ENCODE data around the gene IKZF3.
"Not testable (repeated sequence)": the region's sequence is repeated elsewhere in the genome, so short reads cannot be mapped to it uniquely, and the experiment has no call there.

The IKZF3 gene

DNA sequence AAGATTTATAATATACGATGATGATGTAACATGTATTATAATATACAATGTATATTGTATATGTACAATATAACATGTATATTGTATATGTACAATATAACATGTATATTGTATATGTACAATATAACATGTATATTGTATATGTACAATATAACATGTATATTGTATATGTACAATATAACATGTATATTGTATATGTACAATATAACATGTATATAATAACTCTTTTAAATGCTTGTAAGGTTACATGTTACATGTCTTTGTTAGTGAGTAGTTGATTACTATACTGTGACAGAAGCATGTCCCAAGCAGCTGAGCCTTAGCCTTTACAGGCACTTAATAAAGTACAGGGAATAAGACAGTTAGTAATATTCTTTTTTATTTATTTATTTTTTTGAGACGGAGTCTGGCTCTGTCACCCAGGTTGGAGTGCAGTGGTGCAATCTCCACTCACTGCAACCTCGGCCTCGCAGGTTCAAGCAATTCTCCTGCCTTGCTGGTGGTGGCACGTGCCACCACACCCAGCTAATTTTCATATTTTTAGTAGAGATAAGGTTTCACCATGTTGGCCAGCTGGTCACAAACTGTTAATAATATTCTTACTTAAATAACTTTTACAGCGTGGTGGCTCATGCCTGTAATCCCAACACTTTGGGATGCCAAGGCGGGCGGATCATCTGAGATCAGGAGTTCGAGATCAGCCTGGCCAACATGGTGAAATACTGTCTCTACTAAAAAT, 8.0 kb downstream of the IKZF3 start:
- DNase-seq (ENCODE audit: low read depth in 3 of 3) = not testable (repeated sequence)

DNA sequence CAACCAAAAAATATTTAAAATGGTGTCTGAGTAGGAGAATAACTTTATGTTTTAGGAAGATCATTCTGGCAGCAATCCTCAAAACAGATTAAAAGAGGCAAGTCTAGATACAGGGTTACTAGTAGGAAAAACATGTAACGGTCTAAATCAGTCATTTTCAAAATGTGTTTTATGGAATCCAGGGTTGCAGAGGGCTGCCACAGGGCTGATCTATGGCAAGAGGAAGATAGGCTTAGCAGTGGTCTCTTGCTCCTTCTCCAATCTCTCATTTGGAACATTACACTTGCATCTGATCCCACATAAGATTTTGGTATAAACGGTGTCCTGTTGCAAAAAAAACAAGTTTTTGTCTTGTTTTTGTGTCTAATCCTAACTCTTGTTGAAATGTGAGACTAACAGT, 9.2 kb downstream of the IKZF3 start:
- no peak for DNase-seq (ENCODE audit: low read depth in 3 of 3)

DNA sequence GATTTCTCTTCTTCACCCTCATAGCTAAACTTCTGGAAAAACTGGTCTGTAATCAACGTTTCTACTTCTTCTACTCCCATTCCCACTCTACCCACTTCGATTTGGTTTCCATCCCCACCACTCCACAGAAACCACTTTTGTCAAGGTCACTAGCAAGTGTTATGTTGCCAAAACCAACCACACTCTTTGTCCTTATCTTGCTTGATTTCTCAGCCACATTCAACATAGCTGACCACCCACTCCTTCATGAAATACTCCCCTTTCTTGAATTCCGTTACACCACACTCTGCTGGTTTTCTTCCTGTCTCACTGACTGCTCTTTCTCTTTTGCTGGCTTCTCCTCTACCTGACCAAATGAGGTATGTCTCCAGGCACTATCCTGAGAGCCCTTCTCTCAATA, 11.9 kb downstream of the IKZF3 start:
- no peak for DNase-seq (ENCODE audit: low read depth in 3 of 3)

DNA sequence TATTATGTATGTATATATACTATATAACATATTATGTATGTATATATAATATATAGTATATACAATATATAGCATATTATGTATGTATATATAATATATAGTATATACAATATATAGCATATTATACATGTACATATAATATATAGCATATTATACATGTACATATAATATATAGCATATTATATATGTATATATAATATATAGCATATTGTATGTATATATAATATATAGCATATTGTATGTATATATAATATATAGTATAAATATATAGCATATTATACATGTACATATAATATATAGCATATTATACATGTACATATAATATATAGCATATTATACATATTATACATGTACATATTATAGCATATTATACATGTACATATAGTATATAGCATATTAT, 13.9 kb downstream of the IKZF3 start:
- not testable (repeated sequence) for DNase-seq (ENCODE audit: low read depth in 3 of 3)

DNA sequence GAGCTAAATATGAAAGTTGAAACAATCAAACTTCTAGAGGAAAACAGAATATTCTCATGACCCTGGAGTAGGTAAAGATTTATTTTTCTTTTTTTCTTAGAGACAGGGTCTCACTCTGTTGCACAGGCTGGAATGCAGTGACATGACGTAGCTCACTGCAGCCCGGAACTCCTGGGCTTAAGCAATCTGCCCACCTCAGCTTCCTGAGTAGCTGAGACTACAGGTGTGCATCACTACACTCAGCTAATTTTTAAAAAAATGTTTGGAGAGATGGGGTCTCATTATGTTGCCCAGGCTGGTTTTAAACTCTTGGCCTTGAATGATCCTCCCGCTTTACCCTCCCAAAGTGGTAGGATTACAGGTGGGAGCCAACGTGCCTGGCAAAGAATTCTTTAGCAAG, 15.5 kb downstream of the IKZF3 start:
- no peak for DNase-seq (ENCODE audit: low read depth in 3 of 3)

DNA sequence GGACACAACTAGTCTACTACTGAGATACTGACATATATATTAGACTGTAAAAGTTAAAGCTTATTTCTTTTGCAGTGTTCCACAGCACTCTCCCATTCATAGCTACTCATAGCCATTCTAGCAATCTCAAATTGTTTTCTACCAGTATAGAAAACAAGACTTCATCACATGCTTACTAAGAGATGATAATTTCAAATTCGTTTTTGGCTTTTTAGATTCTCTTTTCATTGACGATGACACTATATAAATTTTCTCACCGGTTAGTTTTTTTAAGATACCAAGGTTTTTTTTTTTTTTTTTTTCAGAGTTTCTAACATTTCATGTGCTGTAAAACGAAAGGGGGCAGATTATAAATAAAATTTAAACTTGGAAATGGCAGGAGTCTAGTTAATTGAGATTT, 17.9 kb downstream of the IKZF3 start:
- no peak for DNase-seq (ENCODE audit: low read depth in 3 of 3)

DNA sequence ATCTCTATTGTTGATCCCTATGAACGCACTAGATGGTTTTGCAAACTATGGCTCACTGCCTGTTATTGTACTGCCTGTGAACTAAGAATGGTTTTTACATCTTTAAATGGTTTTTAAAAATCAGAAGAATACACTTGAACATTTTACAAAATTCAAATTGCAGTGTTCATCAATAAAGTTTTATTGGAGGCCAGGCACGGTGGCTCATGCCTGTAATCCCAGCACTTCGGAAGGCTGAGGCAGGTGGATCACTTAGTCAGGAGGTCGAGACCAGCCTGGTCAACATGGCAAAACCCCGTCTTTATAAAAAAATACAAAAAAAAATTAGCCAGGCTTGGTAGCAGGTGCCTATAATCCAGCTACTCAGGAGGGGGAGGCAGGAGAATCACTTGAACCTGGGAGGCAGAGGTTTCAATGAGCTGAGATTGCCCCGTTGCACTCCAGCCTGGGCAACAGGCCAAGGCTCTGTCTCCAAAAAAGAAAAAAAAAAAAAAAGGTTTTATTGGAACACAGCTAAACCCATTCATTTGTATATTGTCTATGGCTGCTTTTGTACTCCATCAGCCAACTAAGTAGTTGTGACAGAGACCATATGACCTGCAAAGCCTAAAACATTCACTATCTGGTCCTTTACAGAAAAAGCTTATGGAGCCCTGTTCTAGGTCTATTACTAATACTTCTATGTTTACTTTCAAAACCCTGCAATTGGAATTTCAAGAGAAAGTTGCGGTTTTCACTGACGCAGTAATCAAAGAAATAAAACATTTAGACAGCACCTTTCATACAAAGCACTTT, 18.9 kb downstream of the IKZF3 start:
- DNase-seq (ENCODE audit: low read depth in 3 of 3) = no peak

DNA sequence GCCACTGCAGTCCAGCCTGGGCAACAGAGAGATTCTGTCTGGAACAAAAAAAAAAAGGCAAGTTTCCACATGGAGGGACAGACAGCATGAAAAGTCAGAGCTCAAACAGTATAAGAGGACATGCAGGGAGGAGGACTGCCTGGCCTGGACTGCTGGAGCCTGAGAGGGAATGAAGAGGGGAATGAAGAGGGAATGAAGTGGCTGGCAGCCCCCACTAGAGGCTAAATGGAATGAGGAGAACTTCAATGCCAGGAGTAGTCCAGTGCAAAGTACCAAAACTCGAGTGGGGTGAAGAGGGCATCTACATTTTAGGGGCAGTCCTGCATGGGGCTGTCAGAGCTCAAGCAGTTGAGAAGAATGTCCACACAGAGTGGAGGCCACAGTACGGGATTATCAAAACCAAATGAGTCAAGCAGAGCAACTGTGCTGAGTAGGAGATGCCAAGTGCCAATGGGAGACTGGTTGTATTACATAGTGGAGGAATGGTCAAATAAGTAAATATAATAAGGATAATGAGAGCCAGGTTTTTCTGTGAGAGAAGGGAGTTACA, 22.9 kb downstream of the IKZF3 start:
- DNase-seq (ENCODE audit: low read depth in 3 of 3) = no peak

DNA sequence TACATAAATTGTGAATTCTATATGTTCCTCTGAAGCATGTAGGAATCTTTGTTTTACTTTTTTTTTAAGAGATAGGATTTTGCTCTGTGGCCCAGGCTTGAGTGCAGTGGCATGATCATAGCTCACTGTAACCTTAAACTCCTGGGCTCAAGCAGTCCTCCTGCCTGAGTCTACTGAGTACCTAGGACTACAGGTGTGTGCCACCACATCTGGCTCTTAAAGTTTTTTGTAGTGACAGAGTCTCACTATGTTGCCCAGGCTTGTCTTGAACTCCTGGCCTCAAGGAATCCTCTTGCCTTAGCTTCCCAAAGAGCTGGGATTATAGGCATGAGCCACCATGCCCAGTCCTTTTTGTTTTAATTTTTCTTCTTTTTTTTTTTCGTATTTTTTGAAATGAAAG, 25.3 kb downstream of the IKZF3 start:
- DNase-seq (ENCODE audit: low read depth in 3 of 3) = no peak

DNA sequence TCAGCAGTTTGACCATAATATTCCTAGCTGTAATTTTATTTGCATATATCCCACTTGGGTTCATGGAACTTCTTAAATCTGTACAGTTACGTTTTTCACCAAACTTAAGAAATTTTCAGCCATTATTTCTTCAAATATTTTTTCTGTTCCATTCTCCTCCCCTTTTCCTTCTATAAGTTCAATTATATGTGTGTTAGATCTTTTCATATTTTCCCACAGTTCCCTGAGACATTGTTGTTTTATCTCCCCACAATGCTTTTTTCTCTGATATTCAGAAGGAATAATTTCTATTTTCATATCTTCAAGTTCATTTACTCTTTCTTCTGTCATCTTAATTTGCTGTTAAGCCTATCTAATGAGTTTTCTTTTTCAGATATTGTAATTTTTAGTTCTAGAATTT, 26.1 kb downstream of the IKZF3 start:
- no peak for DNase-seq (ENCODE audit: low read depth in 3 of 3)

DNA sequence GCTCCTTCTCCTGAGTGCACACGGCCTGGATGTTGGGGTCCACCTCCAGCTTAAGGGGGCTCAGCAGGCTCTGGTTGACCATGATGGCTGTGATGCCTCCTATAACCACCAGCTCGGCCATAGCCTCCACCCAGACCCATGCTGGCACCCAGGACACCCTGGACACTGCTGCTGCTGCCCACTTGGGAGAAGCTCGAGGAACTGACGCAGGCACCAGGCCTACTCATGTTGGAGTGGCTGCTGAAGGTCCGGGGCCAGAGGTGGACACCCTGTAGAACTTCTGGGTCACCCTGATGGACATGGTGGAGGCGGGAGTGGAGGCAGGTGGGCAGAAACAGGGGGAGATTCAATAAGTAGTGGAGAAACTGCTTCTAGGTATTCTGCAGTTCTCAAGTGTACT, 28.0 kb downstream of the IKZF3 start:
- no peak for DNase-seq (ENCODE audit: low read depth in 3 of 3)

DNA sequence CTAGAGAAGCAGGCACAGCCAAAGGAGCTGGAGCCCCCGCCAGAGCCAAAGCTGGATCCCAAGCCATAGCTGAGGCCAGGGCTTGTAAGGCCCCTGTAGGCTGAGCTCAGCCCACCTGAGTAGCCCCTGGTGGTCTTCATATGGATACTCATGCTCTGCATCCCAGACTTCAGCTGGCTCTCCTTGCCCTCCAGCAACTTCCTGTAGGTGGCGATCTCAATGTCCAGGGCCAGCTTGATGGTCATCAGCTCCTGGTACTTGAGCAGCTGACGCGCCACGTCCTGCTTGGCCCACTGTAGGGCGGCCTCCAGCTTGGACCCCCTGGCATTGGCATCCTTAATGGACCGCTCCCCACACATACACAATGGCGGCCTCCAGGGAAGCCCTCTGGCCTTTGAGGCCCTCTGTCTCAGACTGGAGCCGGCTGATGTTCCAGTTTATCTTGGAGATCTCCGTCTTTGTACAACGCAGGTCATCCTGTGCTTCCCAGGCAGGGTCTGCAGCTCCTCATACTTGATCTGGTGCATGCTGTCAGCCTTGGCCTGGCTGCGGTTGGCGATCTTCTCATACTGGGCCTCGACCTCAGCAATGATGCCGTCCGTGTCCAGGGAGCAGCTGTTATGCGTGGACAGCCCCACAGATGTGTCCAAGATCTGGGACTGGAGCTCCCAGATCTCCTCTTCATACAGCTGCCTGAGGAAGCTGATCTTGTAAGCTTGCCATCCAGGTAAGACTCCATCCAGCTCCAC, 28.9 kb downstream of the IKZF3 start:
- DNase-seq (ENCODE audit: low read depth in 3 of 3) = no peak

DNA sequence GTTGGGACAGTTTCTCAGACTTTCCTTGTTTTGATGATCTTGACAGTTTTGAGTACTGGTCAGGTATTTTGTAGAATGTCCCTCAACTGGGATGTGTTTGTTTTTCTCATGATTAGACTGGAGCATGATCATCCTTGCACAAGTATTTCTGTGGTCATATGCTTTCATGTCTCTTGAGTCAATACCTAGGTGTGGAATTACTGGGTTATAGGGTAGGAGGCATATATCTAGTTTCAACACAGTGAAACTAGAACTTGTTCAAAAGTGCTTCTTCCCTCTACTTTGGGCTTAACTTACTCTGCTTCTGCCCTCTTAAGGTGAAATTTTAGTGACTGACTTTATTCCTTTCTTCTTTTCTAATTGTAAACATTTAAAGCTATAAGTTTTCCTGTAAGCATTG, 30.1 kb downstream of the IKZF3 start:
- no peak for DNase-seq (ENCODE audit: low read depth in 3 of 3)

DNA sequence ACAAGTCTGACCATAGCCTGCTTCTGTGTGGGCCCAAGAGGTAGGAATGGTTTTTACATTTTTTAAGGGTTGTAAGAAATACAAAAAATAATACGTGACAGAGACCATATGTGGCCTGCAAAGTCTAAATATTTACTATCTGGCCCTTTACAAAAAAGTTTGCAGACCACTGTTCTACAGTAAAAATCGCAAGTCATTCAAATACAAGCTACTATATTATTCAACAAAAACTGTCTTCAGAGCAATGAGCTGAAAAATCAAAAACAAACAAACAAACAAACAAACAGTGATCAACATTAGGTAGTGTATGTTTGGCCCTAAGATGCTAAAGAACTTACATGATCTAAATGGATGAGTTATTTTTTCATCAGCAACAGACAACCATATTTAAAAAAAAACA, 32.5 kb downstream of the IKZF3 start:
- no peak for DNase-seq (ENCODE audit: low read depth in 3 of 3)

DNA sequence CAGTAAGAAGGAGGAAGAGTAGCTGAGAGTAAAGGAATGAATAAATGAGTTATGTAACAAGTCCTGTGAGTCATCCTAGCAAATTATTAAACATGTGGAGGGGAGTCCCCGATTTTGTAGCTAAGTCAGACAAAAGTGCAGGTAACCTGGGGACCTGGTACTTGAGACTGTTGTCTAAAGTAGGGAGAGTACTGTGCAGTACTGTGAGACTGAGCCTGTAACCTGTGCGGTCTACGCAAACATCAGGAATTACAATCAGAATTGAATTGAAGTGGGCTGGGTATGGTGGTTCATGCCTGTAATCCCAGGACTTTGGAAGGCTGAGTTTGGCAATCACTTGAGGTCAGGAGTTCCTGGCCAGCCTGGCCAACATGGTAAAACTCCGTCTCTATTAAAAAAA, 35.7 kb downstream of the IKZF3 start:
- DNase-seq (ENCODE audit: low read depth in 3 of 3) = no peak

DNA sequence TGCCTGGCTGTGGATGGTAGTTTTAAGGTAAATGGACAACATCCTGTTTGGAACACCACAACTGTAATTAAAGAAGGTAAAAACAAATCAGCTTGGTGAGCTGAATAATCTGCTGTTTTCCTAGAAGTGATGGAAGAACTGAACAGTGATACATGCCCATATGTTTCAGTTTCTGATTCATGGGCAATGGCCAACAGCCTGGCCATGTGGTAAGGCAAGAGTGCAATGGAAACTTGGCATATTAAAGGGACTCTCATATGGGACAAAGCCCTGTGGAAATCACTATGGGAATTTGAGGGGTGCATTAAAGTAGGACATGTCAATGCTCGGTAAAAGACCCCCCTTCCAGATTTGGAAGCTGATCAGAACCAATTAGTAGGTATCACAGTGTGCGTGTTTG, 37.8 kb downstream of the IKZF3 start:
- no peak for DNase-seq (ENCODE audit: low read depth in 3 of 3)

DNA sequence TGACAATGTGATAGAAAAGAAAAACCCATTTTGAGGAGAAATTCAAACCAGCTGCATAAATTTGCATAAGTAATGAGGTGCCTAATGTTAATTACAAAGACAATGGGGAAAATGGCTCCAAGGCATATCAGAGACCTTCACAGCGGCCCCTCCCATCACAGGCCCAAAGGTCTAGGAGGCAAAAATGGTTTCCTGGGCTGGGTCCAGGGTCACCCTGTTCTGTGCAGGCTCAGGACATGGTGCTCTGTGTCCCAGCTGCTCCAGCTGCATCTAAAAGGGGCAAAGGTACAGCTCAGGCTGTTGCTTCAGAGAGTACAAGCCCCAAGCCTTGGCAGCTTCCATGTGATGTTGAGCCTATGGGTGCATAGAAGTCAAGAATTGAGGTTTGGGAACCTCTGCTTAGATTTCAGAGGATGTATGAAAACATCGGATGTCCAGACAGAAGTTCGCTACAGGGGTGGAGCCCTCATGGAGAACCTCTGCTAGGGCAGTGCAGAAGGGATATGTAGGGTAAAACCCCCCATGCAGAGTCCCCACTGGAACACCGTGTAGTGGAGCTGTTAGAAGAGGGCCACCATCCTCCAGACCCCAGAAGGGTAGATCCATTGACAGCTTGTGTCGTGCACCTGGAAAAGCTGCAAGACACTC, 40.6 kb downstream of the IKZF3 start:
- DNase-seq (ENCODE audit: low read depth in 3 of 3) = no peak

DNA sequence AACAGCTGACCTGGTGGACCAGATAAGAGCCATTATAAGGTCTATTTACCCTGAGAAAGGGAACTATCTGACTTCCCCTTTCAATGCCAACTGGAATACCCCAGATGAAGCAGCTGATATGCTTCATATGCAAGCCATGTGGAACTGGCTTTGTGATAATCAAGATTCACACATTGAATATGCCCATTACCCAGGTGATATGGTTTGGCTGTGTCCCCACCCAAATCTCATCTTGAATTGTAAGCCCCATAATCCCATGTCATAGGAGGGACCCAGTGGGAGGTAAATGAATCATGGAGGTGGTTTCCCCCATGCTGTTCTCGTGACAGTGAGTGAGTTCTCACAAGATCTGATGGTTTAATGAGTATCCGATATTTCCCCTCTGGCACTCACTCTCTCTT, 42.1 kb downstream of the IKZF3 start:
- DNase-seq (ENCODE audit: low read depth in 3 of 3) = peak in 1 of 3 experiments; percentile 10

DNA sequence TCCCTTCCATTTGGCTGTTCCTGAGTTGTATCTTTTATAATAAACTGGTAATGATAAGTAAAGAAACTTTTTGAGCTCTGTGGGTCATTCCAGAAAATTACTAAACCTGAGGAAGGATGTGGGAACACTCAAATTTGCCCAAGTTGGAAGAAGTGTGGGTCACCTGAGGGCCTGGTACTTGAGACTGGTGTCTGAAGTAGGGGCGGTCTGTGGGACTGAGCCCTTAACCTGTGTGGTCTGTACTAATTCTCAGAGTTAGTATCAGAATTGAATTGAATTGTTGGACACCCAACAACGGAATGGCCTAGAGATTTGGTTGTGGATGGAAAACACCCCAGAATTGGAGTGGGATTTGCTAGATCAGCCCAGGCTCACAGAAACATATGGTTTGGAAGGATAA, 43.1 kb downstream of the IKZF3 start:
- no peak for DNase-seq (ENCODE audit: low read depth in 3 of 3)

DNA sequence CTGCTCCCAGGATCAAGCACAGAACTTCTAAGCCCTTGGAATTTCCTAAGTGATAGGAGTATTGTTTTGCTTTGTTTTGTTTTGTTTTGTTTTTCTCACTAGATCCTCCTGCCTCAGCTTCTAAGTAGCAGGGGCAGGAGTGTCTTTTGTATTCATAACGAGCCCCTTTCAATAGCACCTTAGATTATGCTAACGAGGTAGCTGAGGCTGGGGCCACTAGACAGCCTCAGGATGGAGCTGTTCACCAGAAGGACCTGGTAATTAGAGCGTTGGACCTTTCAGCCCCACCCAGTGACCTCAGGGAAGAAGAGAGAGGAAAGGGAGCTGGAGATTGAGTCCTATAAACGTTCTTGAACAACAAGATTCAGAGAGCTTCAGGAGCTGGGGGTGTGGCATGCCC, 43.6 kb downstream of the IKZF3 start:
- no peak for DNase-seq (ENCODE audit: low read depth in 3 of 3)

DNA sequence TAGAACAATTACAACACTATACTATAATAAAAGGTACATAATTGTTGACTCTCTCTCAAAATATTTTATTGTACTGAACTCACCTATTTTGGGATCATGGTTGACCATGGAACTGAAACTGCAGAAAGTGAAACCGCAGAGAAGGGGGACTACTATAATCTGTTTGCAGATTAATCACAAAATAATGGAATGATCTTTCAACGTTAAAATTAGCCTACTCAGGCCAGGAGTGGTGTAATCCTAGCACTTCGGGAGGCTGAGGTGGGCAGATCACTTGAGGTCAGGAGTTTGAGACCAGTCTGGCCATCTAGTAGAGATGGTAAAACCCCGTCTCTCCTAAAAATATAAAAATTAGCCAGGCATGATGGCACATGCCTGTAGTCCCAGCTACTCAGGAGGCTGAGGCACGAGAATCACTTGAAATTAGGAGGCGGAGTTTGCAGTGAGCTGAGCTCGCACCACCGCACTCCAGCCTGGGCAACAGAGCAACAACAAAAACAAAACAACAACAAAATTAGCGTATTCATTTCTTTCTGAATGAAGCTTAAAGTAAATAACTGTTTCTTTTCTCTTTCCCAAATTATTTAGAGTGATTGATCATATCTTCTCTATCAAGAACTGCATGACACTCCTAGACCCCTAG, 45.6 kb downstream of the IKZF3 start:
- no peak for DNase-seq (ENCODE audit: low read depth in 3 of 3)

Data from stimulated activated CD4-positive, alpha-beta T cell treated with anti-CD3 and anti-CD28 coated beads, TNF-alpha, amount 100 ng/mL, for 4 hours (primary cell).